Central memory CD4-positive, alpha-beta T cell (primary cell): ENCODE results near the gene PROP1.
"Not testable (repeated sequence)": the region's sequence is repeated elsewhere in the genome, so short reads cannot be mapped to it uniquely, and the experiment has no call there.

ENCODE experiments used
- DNase-seq: peaks from one replicate; pipeline ENCODE4 v3.0.0; 2022
- total RNA-seq, 3 experiments: gene quantifications; one replicate each; lab custom pipeline; 2026; lab: John Stamatoyannopoulos, UW

The PROP1 gene
- total RNA-seq: 0 reads per million in 3 experiments

GRCh38 chr5:177995691-177996595, at the start of gene PROP1:
Gene PROP1, minus strand, starts transcription at chr5:177996242. Its CDS starts 309 bp downstream, at chr5:177995933.
- DNase-seq: no peak

DNA sequence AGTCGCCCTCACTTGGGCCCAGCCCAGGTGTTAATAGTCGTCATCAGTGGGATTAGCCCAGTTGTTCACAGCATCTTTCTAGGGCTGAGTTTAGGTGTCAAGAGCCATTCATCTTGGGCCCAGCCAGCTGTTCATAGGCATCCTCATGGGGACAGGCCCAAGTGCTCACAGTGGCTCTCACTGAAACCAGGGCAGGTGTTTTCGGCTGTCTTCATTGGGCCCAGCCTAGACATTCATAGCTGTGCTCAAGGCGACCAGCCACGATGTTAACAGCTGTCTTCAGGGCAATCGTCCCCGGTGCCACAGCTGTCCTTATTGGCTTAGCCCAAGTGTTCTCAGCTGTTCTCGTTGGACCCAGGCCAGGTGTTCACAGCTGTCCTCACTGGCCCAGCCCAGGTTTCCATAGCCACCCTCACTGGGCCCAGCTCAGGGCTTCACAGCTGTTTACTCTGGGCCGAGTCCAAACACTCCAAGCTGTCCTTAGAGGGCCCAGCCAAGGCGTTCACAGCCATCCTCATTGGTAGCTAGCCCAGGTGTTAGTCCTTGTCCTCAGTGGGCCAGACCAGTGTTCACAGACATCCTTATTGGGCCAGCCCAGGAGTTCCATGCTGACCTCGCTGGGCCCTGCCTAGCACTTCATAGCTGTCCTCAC, 23.5 kb upstream of the PROP1 start:
- not testable (repeated sequence) for DNase-seq

GRCh38 chr5:178012758-178013157, 16.7 kb upstream of the PROP1 start:
- not testable (repeated sequence) for DNase-seq

- DNase-seq: not testable (repeated sequence)
These were observed 15.9 kb upstream of the PROP1 start for GRCh38 chr5:178011816-178012554.

- not testable (repeated sequence) for DNase-seq
These were observed 11.2 kb upstream of the PROP1 start for GRCh38 chr5:178007272-178007671.

GRCh38 chr5:178006536-178007231, 10.6 kb upstream of the PROP1 start:
- peak; percentile 59 for DNase-seq

GRCh38 chr5:178006181-178006535, 10.1 kb upstream of the PROP1 start:
- DNase-seq: not testable (repeated sequence)

GRCh38 chr5:177997846-177998245, 1.8 kb upstream of the PROP1 start:
- DNase-seq: no peak

GRCh38 chr5:177997319-177997670, 1.3 kb upstream of the PROP1 start:
- DNase-seq: no peak

- DNase-seq: no peak
These were observed 747 bp upstream of the PROP1 start for GRCh38 chr5:177996660-177997318.

GRCh38 chr5:177994561-177995190, 1.4 kb downstream of the PROP1 start:
- DNase-seq: no peak

GRCh38 chr5:177994063-177994462, 2.0 kb downstream of the PROP1 start:
- DNase-seq: no peak

- no peak for DNase-seq
These were observed 3.6 kb downstream of the PROP1 start for GRCh38 chr5:177992466-177992865.

GRCh38 chr5:177988989-177989625, 6.9 kb downstream of the PROP1 start:
- no peak for DNase-seq

DNA sequence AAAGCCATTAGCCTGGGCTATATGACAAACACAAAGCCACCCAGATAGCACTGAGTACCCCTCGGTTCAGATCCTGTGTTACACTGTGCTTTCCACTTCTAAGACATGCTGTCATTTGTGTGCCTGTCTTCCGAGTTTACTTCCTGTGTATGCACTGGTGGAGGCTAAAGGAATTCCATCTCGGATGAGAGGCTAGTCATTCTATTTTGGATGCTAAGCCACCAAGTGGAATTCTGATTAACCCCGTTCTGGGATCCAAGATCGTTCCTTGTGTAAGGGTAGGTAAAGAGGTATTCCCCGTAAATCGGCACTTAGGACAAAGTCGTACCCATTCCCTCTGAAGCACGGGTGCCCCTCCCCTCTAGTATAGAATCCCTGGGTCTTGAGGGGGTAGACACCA, 8.7 kb downstream of the PROP1 start:
- no peak for DNase-seq

DNA sequence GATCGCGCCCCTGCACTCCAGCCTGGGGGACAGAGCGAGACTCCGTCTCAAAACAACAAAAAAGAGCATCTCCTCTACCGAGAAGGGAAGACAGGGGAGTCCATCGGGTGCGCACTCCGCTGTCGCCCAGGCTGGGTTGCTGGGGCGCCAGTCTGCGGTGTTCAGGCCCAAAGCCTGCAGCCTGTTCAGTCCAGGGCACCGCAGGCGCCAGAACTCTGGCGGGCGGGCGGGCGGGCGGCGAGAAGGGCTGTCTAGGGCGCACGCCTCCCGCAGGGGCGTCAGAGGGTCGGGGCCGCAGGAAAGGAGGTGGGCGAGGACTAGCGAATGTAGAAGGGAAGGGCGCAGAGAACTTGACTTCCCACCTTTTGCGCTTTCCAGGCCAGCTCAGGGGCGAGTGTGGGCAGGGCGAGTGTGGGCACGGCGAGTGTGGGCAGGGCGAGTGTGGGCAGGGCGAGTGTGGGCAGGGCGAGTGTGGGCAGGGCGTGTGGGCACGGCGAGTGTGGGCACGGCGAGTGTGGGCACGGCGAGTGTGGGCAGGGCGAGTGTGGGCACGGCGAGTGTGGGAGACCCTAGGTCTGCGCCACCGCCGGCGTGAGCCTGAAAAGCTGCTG, 10.5 kb downstream of the PROP1 start:
- DNase-seq: no peak

GRCh38 chr5:177984584-177985206, 11.3 kb downstream of the PROP1 start:
- no peak for DNase-seq

DNA sequence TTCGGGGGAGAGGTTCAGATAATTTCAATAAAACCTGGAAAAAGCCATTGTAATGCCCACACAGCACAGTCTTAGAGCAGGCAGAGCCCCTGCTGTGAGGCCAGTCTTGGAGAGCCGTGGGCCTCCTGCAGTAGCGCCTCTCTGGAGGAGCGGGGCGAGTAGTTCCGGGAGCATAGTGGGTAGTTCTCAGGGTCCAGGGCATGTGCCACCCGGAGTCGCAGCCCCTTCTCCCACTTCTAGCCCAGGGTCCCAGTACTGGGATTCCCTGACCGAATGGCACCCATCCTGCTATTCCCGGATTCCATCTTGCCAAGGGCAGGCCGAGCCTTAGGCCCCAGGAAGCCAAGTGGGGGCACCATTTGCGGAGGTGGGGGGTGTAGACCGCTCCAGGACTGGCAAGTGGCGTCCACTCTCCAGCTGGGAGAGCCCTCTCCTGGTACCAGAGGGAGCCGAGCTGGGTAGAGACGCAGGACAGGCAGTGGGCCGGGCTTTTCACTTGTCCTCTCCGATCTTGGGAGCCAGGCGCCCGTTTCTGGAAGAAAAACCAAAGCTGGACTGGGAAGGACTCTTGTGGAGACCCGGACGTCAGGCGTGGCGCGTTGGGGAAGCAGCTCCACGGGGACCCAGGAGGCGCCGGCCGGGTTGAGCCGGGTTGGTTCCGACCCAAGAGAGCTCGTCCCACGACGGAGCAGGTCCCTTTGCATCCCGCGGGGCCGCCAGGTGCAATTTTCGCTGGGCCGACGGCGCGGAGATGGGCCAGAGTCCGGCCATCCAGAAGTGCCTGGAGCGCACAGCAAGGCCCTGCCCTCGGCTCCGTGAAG, 12.1 kb downstream of the PROP1 start:
- no peak for DNase-seq

- DNase-seq: no peak
These were observed 13.1 kb downstream of the PROP1 start for GRCh38 chr5:177982956-177983355.
